OCI-LY1 (cell line): Measurements from ENCODE around the gene DET1.

Source experiments
- H2AFZ ChIP-seq: fragments of 200-600 bp; sonication (generic), shearing (Covaris generic); 2 replicates; pipeline ENCODE4 v1.6.0; 2014; ENCODE audit warnings: antibody characterized with exemption, mild to moderate bottlenecking, low read length
- H3F3A ChIP-seq: fragments of 200-600 bp; sonication (generic), shearing (Covaris generic); 2 replicates; pipeline ENCODE4 v1.6.0; 2014; ENCODE audit warnings: mild to moderate bottlenecking, antibody characterized with exemption, low read length, moderate library complexity; ENCODE audit not compliant: insufficient read depth
- H3K27ac ChIP-seq: fragments of 200-600 bp; sonication (generic); 2 replicates; pipeline ENCODE4 v1.5.1; 2014; ENCODE audit warnings: low read length, mixed run types, mild to moderate bottlenecking, low read depth; ENCODE audit not compliant: poor library complexity, severe bottlenecking
- H3K27me3 ChIP-seq: fragments of 200-600 bp; sonication (generic); 2 replicates; pipeline ENCODE4 v1.6.0; 2014; ENCODE audit warnings: antibody characterized with exemption, mild to moderate bottlenecking, low read length, moderate library complexity; ENCODE audit not compliant: insufficient read depth
- H3K36me3 ChIP-seq: fragments of 200-600 bp; sonication (generic); 2 replicates; pipeline ENCODE4 v1.6.1; 2014; ENCODE audit warnings: mild to moderate bottlenecking, antibody characterized with exemption, low read length, moderate library complexity, mixed read lengths; ENCODE audit not compliant: insufficient read depth
- H3K4me1 ChIP-seq: fragments of 200-600 bp; sonication (generic); 2 replicates; pipeline ENCODE4 v1.5.1; 2014; ENCODE audit warnings: mild to moderate bottlenecking, low read length, moderate library complexity; ENCODE audit not compliant: insufficient read depth, severe bottlenecking
- H3K4me2 ChIP-seq: fragments of 200-600 bp; sonication (generic), shearing (Covaris generic); 2 replicates; pipeline ENCODE4 v1.6.1; 2014; ENCODE audit warnings: low read length
- H3K4me3 ChIP-seq: fragments of 200-600 bp; sonication (generic); 2 replicates; pipeline ENCODE4 v1.5.1; 2014; ENCODE audit warnings: low read length, low read depth, mild to moderate bottlenecking, mixed read lengths; ENCODE audit not compliant: poor library complexity, severe bottlenecking
- H3K79me2 ChIP-seq: fragments of 200-600 bp; shearing (Covaris generic); 2 replicates; pipeline ENCODE4 v1.6.1; 2016; ENCODE audit warnings: mixed run types, low read length, mixed read lengths; ENCODE audit not compliant: insufficient read depth
- H3K9ac ChIP-seq: fragments of 200-600 bp; sonication (generic), shearing (Covaris generic); 2 replicates; pipeline ENCODE4 v1.6.1; 2014; ENCODE audit warnings: mild to moderate bottlenecking, low read length, mixed read lengths
- H3K9me2 ChIP-seq: fragments of 200-600 bp; sonication (generic), shearing (Covaris generic); 2 replicates; pipeline ENCODE4 v1.6.1; 2014; ENCODE audit warnings: low read depth, mild to moderate bottlenecking, low read length, mixed read lengths
- H3K9me3 ChIP-seq: fragments of 200-600 bp; shearing (Covaris generic); 2 replicates; pipeline ENCODE4 v1.6.1; 2014; ENCODE audit warnings: low read length, mixed read lengths
- H4K20me1 ChIP-seq: fragments of 200-600 bp; sonication (generic), shearing (Covaris generic); 2 replicates; pipeline ENCODE4 v1.6.0; 2016; ENCODE audit warnings: mild to moderate bottlenecking, low read length; ENCODE audit not compliant: insufficient read depth
- EZH2 ChIP-seq: fragments of 200-600 bp; sonication (generic), shearing (Covaris generic); IDR thresholded peaks from 2 replicates; pipeline ENCODE4 v1.8.0; 2017; ENCODE audit warnings: borderline replicate concordance, mixed run types, mild to moderate bottlenecking, antibody characterized with exemption, low read length, moderate library complexity, mixed read lengths
- TF ChIP-seq, protein P1 (sequence below): fragments of 200-600 bp; sonication (generic), shearing (Covaris generic); IDR thresholded peaks from 2 replicates; pipeline ENCODE4 v1.5.1; 2017; ENCODE audit warnings: mild to moderate bottlenecking, antibody characterized with exemption, low read length, moderate library complexity, mixed read lengths

The DET1 gene

DNA sequence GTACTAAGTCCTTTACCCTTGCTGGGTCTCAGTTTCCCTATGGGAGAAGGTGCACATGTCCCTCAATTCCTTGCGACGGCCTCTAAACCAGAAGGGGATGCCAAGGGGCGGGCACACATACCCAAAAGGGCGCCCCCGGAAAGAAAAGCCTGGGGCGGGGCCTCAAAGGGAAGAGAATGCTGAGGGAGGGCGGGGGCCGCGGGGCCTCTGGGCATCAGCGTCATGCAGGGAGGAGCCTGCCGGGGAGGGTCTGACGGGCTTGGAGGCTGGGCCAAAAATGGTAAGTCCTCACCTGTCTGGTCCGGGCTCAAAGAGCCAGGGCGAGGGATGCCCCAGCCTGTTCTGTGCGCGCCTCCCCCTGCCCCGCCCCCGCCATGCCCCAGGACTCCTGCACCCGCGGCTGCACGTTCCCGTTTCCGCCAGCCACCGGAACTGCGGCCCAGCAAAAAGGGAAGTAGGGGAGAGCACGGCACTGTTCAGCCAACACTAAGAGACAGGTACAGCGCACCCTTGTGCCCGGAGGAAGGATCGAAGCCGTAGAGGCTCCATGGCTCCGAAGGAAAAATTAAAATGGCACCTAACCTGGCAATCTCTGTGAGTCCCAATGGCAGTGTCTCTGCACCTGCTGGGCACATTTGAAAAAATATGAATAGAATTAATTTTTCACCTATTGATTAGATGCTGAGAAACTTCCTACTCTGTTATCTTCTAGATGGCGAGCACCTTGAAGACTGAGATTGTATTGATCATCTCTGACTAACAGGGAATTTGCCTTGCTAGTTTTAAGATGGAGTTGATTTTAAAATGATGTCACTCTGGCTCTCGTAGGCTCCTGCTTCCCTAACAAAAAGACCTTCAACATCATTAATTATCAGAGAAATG is at the start of gene DET1:
Gene DET1, minus strand, starts transcription at position 434 of the 882 bp plus-strand sequence. CDS start 14,976 bp downstream, outside the sequence.
- peaks cover 5% of the 10 kb centered on the region for H3K4me1 ChIP-seq
- no peaks in the 10 kb centered on the region for H3F3A ChIP-seq
- no peaks in the 10 kb centered on the region for H3K36me3 ChIP-seq
- H3K27ac ChIP-seq: peak within 1 kb of the TSS; percentile 51
- H3K79me2 ChIP-seq: no peaks in the 10 kb centered on the region
- no peaks in the 10 kb centered on the region for H3K27me3 ChIP-seq
- H4K20me1 ChIP-seq: no peaks in the 10 kb centered on the region
- H3K4me2 ChIP-seq: peak within 1 kb of the TSS; percentile 67
- H3K9ac ChIP-seq: peak within 1 kb of the TSS; percentile 73
- no peak for TF ChIP-seq EZH2
- TF ChIP-seq, protein P1, sequence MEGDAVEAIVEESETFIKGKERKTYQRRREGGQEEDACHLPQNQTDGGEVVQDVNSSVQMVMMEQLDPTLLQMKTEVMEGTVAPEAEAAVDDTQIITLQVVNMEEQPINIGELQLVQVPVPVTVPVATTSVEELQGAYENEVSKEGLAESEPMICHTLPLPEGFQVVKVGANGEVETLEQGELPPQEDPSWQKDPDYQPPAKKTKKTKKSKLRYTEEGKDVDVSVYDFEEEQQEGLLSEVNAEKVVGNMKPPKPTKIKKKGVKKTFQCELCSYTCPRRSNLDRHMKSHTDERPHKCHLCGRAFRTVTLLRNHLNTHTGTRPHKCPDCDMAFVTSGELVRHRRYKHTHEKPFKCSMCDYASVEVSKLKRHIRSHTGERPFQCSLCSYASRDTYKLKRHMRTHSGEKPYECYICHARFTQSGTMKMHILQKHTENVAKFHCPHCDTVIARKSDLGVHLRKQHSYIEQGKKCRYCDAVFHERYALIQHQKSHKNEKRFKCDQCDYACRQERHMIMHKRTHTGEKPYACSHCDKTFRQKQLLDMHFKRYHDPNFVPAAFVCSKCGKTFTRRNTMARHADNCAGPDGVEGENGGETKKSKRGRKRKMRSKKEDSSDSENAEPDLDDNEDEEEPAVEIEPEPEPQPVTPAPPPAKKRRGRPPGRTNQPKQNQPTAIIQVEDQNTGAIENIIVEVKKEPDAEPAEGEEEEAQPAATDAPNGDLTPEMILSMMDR: peak; percentile 83
- no peaks in the 10 kb centered on the region for H3K9me2 ChIP-seq
- peak within 1 kb of the TSS; percentile 93 for H2AFZ ChIP-seq
- peak within 1 kb of the TSS; percentile 68 for H3K4me3 ChIP-seq
- H3K9me3 ChIP-seq: no peaks in the 10 kb centered on the region

DNA sequence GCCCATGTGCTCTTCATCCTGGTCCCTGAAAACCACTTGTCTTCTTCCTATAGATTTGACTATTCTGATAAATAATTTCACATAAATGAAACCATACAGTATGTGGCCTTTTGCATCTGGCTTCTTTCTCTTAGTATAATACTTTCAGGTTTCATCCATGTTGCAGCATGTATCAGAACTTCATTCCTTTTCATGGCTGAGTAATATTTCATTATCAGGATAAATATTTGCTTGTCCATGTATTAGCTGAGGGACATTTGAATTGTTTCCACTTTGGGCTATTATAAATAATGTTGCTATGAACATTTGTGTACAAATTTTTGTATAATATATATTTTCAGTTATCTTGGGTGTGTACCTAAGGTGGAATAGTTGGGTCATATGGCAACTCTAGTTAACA is 44.9 kb upstream of the DET1 start:
- no peaks in the 10 kb centered on the region for H3K27me3 ChIP-seq
- H3K79me2 ChIP-seq: no peaks in the 10 kb centered on the region
- H3K9me2 ChIP-seq: no peaks in the 10 kb centered on the region
- TF ChIP-seq EZH2: no peak
- TF ChIP-seq, protein P1: no peak
- no peak overlapping the region for H3K4me3 ChIP-seq
- H4K20me1 ChIP-seq: no peaks in the 10 kb centered on the region
- H3K9me3 ChIP-seq: no peaks in the 10 kb centered on the region
- no peak overlapping the region for H3K27ac ChIP-seq
- no peaks in the 10 kb centered on the region for H3K36me3 ChIP-seq
- H3K9ac ChIP-seq: no peak overlapping the region
- no peak overlapping the region for H2AFZ ChIP-seq
- no peak overlapping the region for H3K4me2 ChIP-seq
- no peaks in the 10 kb centered on the region for H3F3A ChIP-seq
- H3K4me1 ChIP-seq: no peaks in the 10 kb centered on the region

DNA sequence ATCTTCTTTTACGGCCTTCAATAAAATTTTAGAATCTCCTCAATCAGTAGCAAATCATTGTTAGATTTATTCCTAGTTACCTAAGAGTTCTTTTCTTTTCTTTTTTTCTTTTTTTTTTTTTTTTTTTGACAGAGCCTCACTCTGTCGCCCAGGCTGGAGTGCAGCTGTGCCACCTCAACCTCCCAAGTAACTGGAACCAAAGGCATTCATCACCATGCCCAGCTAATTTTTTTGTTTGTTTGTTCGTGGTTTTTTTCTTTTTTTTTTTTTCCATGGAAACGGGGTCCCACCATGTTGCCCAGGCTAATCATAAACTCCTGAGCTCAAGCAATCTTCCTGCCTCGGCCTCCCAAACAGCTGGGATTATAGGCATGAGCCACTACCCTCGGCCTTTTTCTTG is 44.3 kb upstream of the DET1 start:
- Histone ChIP-seq H3F3A (no peaks in the 10 kb centered on the region), H3K4me1 (no peaks in the 10 kb centered on the region), H3K9ac (no peak overlapping the region), H3K27ac (no peak overlapping the region), H3K27me3 (no peaks in the 10 kb centered on the region), H3K9me3 (no peaks in the 10 kb centered on the region), H3K4me2 (no peak overlapping the region), H3K79me2 (no peaks in the 10 kb centered on the region), H3K9me2 (no peaks in the 10 kb centered on the region), H3K36me3 (no peaks in the 10 kb centered on the region), H3K4me3 (no peak overlapping the region), H2AFZ (no peak overlapping the region), H4K20me1 (no peaks in the 10 kb centered on the region)
- TF ChIP-seq, protein P1: no peak
- TF ChIP-seq EZH2: no peak
